ENCODE measurements around the gene NBDY.

DNA sequence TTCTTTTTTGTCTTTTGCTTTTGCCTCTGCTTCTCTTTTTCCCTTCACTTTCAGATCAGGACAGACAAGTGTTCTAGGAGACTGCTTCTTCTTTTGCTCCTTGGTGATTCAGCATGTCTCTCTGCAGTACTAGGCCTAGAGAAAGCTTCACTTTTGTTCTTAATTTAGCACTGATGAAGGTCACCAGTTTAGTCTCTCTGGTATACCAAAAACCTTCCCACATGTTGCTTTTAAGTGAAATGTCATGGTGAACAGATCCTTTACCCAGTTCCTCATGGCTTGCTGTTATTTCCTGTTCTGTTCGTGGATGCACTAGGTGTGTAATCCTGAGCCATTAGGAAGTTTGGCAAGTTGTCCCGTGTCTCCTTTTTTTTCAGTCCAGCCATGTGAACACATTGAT, 53.3 kb downstream of the NBDY start:
- TF ChIP-seq, protein P1, sequence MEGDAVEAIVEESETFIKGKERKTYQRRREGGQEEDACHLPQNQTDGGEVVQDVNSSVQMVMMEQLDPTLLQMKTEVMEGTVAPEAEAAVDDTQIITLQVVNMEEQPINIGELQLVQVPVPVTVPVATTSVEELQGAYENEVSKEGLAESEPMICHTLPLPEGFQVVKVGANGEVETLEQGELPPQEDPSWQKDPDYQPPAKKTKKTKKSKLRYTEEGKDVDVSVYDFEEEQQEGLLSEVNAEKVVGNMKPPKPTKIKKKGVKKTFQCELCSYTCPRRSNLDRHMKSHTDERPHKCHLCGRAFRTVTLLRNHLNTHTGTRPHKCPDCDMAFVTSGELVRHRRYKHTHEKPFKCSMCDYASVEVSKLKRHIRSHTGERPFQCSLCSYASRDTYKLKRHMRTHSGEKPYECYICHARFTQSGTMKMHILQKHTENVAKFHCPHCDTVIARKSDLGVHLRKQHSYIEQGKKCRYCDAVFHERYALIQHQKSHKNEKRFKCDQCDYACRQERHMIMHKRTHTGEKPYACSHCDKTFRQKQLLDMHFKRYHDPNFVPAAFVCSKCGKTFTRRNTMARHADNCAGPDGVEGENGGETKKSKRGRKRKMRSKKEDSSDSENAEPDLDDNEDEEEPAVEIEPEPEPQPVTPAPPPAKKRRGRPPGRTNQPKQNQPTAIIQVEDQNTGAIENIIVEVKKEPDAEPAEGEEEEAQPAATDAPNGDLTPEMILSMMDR (IDR thresholded peaks at IDR 0.05; ENCODE audit: low read depth, low read length) = no peak
- TF ChIP-seq POLR2A (IDR thresholded peaks at IDR 0.05; ENCODE audit: extremely low read depth, insufficient read length) (no peak), MYC (IDR thresholded peaks at IDR 0.05; ENCODE audit: low read depth, low read length) (no peak)

Measured in NB4 (cell line).